Neural cell (in vitro differentiated cells): Measurements from ENCODE around the gene HS3ST3B1. TPM values are rescaled to one million over a fixed set of nuclear protein-coding genes. Genes with fewer than 3 reads are reported as not detected.

Source experiments
- H2AFZ ChIP-seq: fragments of 200-600, 300-800 bp; sonication (generic), shearing (Covaris generic); 2 replicates; pipeline ENCODE4 v1.6.0; 2014; ENCODE audit warnings: low read depth, mild to moderate bottlenecking, antibody characterized with exemption, low read length, moderate library complexity
- H3F3A ChIP-seq: fragments of 200-600 bp; shearing (Covaris generic); 2 replicates; pipeline ENCODE4 v1.6.1; 2016; ENCODE audit warnings: mild to moderate bottlenecking, moderate library complexity, mixed read lengths, antibody characterized with exemption, low read length; ENCODE audit not compliant: insufficient read depth, poor library complexity, severe bottlenecking
- H3K27ac ChIP-seq: fragments of 200-600, 300-800 bp; sonication (generic), shearing (Covaris generic); 2 replicates; pipeline ENCODE4 v1.5.1; 2014; ENCODE audit warnings: mild to moderate bottlenecking, low read length, moderate library complexity
- H3K27me3 ChIP-seq: fragments of 300-800, 200-600 bp; sonication (generic), shearing (Covaris generic); 2 replicates; pipeline ENCODE4 v1.6.0; 2014; ENCODE audit warnings: mild to moderate bottlenecking, low read depth, low read length, moderate library complexity; ENCODE audit not compliant: insufficient read depth
- H3K36me3 ChIP-seq: fragments of 300-800, 200-600 bp; sonication (generic), shearing (Covaris generic); 2 replicates; pipeline ENCODE4 v1.5.1; 2014; ENCODE audit warnings: mild to moderate bottlenecking, antibody characterized with exemption, low read length, moderate library complexity; ENCODE audit not compliant: insufficient read depth
- H3K4me2 ChIP-seq: fragments of 300-800, 200-600 bp; sonication (generic), shearing (Covaris generic); 2 replicates; pipeline ENCODE4 v1.6.0; 2014; ENCODE audit warnings: mild to moderate bottlenecking, low read length
- H3K4me3 ChIP-seq: fragments of 300-800, 200-600 bp; sonication (generic), shearing (Covaris generic); 2 replicates; pipeline ENCODE4 v1.5.1; 2014; ENCODE audit warnings: mild to moderate bottlenecking, low read length, moderate library complexity
- H3K79me2 ChIP-seq: fragments of 200-600 bp; shearing (Covaris generic); replicated peaks from 2 replicates; pipeline ENCODE4 v1.6.0; 2014; ENCODE audit warnings: mild to moderate bottlenecking, low read length, moderate library complexity; ENCODE audit not compliant: insufficient read depth
- H3K9ac ChIP-seq: fragments of 300-800, 200-600 bp; sonication (generic), shearing (Covaris generic); 2 replicates; pipeline ENCODE4 v1.6.1; 2016; ENCODE audit warnings: mild to moderate bottlenecking, low read length, mixed read lengths
- H3K9me2 ChIP-seq: fragments of 200-600 bp; shearing (Covaris generic); 2 replicates; pipeline ENCODE4 v1.6.1; 2016; ENCODE audit warnings: mild to moderate bottlenecking, low read length, mixed read lengths; ENCODE audit not compliant: insufficient read depth
- H3K9me3 ChIP-seq: fragments of 200-600, 300-800 bp; sonication (generic), shearing (Covaris generic); 2 replicates; pipeline ENCODE4 v1.6.1; 2016; ENCODE audit warnings: mild to moderate bottlenecking, mixed run types, low read length, moderate library complexity, mixed read lengths
- H4K20me1 ChIP-seq: fragments of 200-600 bp; shearing (Covaris generic); 2 replicates; pipeline ENCODE4 v1.6.1; 2016; ENCODE audit warnings: mild to moderate bottlenecking, mixed run types; ENCODE audit not compliant: insufficient read depth
- EP300 ChIP-seq: fragments of 450-650 bp; conservative IDR thresholded peaks from 2 replicates; pipeline ENCODE4 v1.6.1; 2014; ENCODE audit warnings: antibody characterized with exemption, mild to moderate bottlenecking, moderate library complexity; ENCODE audit not compliant: poor library complexity, severe bottlenecking
- EZH2 ChIP-seq: fragments of 200-600, 300-800 bp; shearing (Covaris generic), sonication (generic); IDR thresholded peaks from 2 replicates; pipeline ENCODE4 v1.6.1; 2014; ENCODE audit warnings: antibody characterized with exemption, low read length, borderline replicate concordance, mild to moderate bottlenecking; ENCODE audit not compliant: insufficient read depth, poor library complexity, severe bottlenecking
- MXI1 ChIP-seq: fragments of 450-650 bp; conservative IDR thresholded peaks from 2 replicates; pipeline ENCODE4 v1.6.1; 2014; ENCODE audit warnings: antibody characterized with exemption, mild to moderate bottlenecking; ENCODE audit not compliant: poor library complexity, severe bottlenecking
- POLR2AphosphoS5 ChIP-seq: IDR thresholded peaks from 2 replicates; pipeline ENCODE4 v1.6.1; 2012
- RAD21 ChIP-seq: fragments of 450-650 bp; conservative IDR thresholded peaks from 2 replicates; pipeline ENCODE4 v1.6.1; 2014; ENCODE audit warnings: antibody characterized with exemption, mild to moderate bottlenecking, moderate library complexity
- SMC3 ChIP-seq: fragments of 450-650 bp; conservative IDR thresholded peaks from 2 replicates; pipeline ENCODE4 v1.6.1; 2014; ENCODE audit warnings: antibody characterized with exemption, mild to moderate bottlenecking, moderate library complexity; ENCODE audit not compliant: poor library complexity
- TAF1 ChIP-seq: IDR thresholded peaks from 2 replicates; pipeline ENCODE4 v1.6.1; 2012; ENCODE audit warnings: low read depth
- polyA plus RNA-seq: library from polyadenylated mRNA; depleted of rRNA; stranded (reverse); fragments of >200 nt; gene quantifications from 2 replicates; pipeline ENCODE4 v1.2.3, GENCODE V29; 2014
- TF ChIP-seq, protein P1 (sequence below): fragments of 450-650 bp; IDR thresholded peaks from 2 replicates; pipeline ENCODE4 v1.5.1; 2014; ENCODE audit warnings: antibody characterized with exemption, mild to moderate bottlenecking, moderate library complexity; ENCODE audit not compliant: poor library complexity, severe bottlenecking
- TF ChIP-seq, protein P2 (sequence below): IDR thresholded peaks from 2 replicates; pipeline ENCODE4 v1.6.1; 2012; ENCODE audit warnings: borderline replicate concordance

The HS3ST3B1 gene
- polyA plus RNA-seq, 1 donor from 2014 or later: 0.58 TPM

DNA sequence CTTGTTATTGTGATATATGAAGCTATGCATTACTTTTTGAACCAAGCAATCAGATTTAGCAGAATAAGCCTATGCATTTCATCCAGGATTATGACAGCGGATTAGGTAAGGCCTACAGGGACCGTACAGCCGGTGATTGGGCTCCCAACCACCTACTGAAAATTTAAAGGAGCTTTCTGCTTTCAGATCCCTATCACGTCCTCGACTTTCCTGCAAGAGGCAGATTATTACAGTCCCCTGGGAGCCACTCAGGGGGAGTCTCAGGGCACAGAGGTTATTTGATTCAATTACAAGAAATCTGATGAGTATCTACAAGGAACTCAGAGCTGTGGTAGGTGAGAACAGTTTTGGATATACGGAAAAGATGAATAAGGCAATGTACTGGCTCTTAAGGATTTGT, 80.7 kb downstream of the HS3ST3B1 start:
- H2AFZ ChIP-seq: no peak overlapping the region

DNA sequence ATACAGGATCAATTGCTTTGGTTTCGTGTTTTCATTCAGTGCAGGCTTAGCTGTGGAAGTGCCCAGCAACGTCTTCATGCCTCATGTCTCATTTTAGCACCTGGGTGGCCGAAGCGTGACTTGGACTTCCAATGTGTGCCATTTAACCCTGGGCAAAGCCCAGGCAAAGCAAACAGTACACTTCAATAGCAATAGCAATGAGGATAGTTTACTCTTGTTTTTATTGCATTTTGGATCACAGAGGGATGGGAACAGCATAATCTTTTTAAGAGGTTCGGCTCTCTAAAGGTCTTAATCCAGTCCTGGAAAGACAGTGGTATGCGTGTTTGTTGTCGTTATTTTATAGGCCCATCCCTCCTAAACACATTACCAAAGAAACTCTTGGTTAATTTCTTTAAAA, 86.2 kb downstream of the HS3ST3B1 start:
- no peak overlapping the region for H3K4me3 ChIP-seq
- H3K36me3 ChIP-seq: no peaks in the 10 kb centered on the region
- no peak overlapping the region for H3K27ac ChIP-seq
- no peaks in the 10 kb centered on the region for H3F3A ChIP-seq
- H4K20me1 ChIP-seq: no peaks in the 10 kb centered on the region
- no peak overlapping the region for H3K9ac ChIP-seq
- no peaks in the 10 kb centered on the region for H3K9me3 ChIP-seq
- H3K9me2 ChIP-seq: no peaks in the 10 kb centered on the region
- no peak overlapping the region for H2AFZ ChIP-seq
- TF ChIP-seq POLR2AphosphoS5 (no peak), EZH2 (no peak), RAD21 (no peak), SMC3 (no peak), MXI1 (no peak), TAF1 (no peak), EP300 (no peak)
- TF ChIP-seq, protein P1, sequence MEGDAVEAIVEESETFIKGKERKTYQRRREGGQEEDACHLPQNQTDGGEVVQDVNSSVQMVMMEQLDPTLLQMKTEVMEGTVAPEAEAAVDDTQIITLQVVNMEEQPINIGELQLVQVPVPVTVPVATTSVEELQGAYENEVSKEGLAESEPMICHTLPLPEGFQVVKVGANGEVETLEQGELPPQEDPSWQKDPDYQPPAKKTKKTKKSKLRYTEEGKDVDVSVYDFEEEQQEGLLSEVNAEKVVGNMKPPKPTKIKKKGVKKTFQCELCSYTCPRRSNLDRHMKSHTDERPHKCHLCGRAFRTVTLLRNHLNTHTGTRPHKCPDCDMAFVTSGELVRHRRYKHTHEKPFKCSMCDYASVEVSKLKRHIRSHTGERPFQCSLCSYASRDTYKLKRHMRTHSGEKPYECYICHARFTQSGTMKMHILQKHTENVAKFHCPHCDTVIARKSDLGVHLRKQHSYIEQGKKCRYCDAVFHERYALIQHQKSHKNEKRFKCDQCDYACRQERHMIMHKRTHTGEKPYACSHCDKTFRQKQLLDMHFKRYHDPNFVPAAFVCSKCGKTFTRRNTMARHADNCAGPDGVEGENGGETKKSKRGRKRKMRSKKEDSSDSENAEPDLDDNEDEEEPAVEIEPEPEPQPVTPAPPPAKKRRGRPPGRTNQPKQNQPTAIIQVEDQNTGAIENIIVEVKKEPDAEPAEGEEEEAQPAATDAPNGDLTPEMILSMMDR: no peak
- TF ChIP-seq, protein P2, sequence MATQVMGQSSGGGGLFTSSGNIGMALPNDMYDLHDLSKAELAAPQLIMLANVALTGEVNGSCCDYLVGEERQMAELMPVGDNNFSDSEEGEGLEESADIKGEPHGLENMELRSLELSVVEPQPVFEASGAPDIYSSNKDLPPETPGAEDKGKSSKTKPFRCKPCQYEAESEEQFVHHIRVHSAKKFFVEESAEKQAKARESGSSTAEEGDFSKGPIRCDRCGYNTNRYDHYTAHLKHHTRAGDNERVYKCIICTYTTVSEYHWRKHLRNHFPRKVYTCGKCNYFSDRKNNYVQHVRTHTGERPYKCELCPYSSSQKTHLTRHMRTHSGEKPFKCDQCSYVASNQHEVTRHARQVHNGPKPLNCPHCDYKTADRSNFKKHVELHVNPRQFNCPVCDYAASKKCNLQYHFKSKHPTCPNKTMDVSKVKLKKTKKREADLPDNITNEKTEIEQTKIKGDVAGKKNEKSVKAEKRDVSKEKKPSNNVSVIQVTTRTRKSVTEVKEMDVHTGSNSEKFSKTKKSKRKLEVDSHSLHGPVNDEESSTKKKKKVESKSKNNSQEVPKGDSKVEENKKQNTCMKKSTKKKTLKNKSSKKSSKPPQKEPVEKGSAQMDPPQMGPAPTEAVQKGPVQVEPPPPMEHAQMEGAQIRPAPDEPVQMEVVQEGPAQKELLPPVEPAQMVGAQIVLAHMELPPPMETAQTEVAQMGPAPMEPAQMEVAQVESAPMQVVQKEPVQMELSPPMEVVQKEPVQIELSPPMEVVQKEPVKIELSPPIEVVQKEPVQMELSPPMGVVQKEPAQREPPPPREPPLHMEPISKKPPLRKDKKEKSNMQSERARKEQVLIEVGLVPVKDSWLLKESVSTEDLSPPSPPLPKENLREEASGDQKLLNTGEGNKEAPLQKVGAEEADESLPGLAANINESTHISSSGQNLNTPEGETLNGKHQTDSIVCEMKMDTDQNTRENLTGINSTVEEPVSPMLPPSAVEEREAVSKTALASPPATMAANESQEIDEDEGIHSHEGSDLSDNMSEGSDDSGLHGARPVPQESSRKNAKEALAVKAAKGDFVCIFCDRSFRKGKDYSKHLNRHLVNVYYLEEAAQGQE: no peak
- H3K4me2 ChIP-seq: no peak overlapping the region
- H3K27me3 ChIP-seq: no peaks in the 10 kb centered on the region
- no peaks in the 10 kb centered on the region for H3K79me2 ChIP-seq

More for the DNA sequence above, 80.7 kb downstream of the HS3ST3B1 start:
- Histone ChIP-seq H4K20me1 (no peaks in the 10 kb centered on the region), H3K36me3 (no peaks in the 10 kb centered on the region), H3F3A (no peaks in the 10 kb centered on the region), H3K9ac (no peak overlapping the region), H3K4me2 (no peak overlapping the region), H3K9me3 (no peaks in the 10 kb centered on the region), H3K4me3 (no peak overlapping the region), H3K79me2 (no peaks in the 10 kb centered on the region), H3K27me3 (no peaks in the 10 kb centered on the region), H3K9me2 (no peaks in the 10 kb centered on the region), H3K27ac (no peak overlapping the region)
- no peak for TF ChIP-seq POLR2AphosphoS5
- no peak for TF ChIP-seq SMC3

DNA sequence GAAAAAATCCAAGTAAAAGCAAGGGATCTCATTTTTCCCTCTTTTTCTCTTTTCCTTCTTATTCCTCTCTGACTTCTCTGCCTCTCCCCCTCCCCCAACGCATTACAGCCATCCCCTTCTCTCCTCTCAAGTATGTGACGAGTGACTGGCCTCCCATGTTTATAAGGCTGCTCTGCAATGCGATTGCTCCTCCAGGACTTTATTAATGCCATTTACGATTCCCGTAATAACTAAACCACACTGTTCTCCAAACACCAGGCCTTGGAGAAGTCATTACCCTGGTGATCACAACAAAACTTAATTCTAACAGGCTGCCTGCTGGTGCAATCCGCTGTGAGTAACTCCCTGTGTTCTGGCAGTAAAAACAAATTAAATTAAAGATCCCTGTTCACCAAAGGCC, 88.8 kb downstream of the HS3ST3B1 start:
- Histone ChIP-seq H3K9ac (no peak overlapping the region), H2AFZ (no peak overlapping the region), H4K20me1 (no peaks in the 10 kb centered on the region), H3K27ac (no peak overlapping the region), H3K4me2 (no peak overlapping the region), H3K9me2 (no peaks in the 10 kb centered on the region), H3K9me3 (no peaks in the 10 kb centered on the region), H3K36me3 (no peaks in the 10 kb centered on the region), H3K4me3 (no peak overlapping the region), H3K27me3 (no peaks in the 10 kb centered on the region), H3K79me2 (no peaks in the 10 kb centered on the region), H3F3A (no peaks in the 10 kb centered on the region)
- TF ChIP-seq TAF1 (no peak), RAD21 (no peak), SMC3 (no peak), MXI1 (no peak), EZH2 (no peak), POLR2AphosphoS5 (no peak), EP300 (no peak)
- TF ChIP-seq, protein P1: no peak
- TF ChIP-seq, protein P2: no peak
